ENCODE measurements around the gene OIP5. TPM values are rescaled to one million over a fixed set of nuclear protein-coding genes. Genes with fewer than 3 reads are reported as not detected.

OIP5 gene
- total RNA-seq, 1 donor from 2014 or later: 3.6 TPM

Other genes starting within 250 kb of the OIP5 start
- 26.2 and 40.4 TPM in 2 replicates for gene INO80, start 216.3 kb downstream of the OIP5 start, total RNA-seq
- not detected in 2 replicates for gene EXD1, start 101.8 kb downstream of the OIP5 start, total RNA-seq
- gene CHP1, start 101.3 kb downstream of the OIP5 start, total RNA-seq: 73.3 and 92.7 TPM in 2 replicates
- 39.0 and 113 TPM in 2 replicates for gene NUSAP1, start 290 bp upstream of the OIP5 start, total RNA-seq
- 20.3 and 22.6 TPM in 2 replicates for gene NDUFAF1, start 69.9 kb upstream of the OIP5 start, total RNA-seq
- 25.4 and 25.9 TPM in 2 replicates for gene RTF1, start 84.5 kb upstream of the OIP5 start, total RNA-seq
- 0.56 and 0.68 TPM in 2 replicates for gene ITPKA, start 161.3 kb upstream of the OIP5 start, total RNA-seq
- 0.09 TPM in 1 of 2 replicates, not detected in the other for gene LTK, start 181.2 kb upstream of the OIP5 start, total RNA-seq
- gene RPAP1, start 211.7 kb upstream of the OIP5 start, total RNA-seq: 35.9 and 68.0 TPM in 2 replicates
- 2.6 and 5.0 TPM in 2 replicates for gene TYRO3, start 226.6 kb upstream of the OIP5 start, total RNA-seq

Data from dermis blood vessel endothelial cell (primary cell).